C4-2B (cell line): ENCODE results near the gene TM2D3.

Source experiments
- ZFX ChIP-seq: fragments of 450-650 bp; IDR thresholded peaks from 2 replicates; pipeline ENCODE4 v1.6.1; 2017
- TF ChIP-seq, protein P1 (sequence below): fragments of 450-650 bp; conservative IDR thresholded peaks from 2 replicates; pipeline ENCODE4 v1.5.1; 2017; ENCODE audit warnings: mild to moderate bottlenecking

DNA sequence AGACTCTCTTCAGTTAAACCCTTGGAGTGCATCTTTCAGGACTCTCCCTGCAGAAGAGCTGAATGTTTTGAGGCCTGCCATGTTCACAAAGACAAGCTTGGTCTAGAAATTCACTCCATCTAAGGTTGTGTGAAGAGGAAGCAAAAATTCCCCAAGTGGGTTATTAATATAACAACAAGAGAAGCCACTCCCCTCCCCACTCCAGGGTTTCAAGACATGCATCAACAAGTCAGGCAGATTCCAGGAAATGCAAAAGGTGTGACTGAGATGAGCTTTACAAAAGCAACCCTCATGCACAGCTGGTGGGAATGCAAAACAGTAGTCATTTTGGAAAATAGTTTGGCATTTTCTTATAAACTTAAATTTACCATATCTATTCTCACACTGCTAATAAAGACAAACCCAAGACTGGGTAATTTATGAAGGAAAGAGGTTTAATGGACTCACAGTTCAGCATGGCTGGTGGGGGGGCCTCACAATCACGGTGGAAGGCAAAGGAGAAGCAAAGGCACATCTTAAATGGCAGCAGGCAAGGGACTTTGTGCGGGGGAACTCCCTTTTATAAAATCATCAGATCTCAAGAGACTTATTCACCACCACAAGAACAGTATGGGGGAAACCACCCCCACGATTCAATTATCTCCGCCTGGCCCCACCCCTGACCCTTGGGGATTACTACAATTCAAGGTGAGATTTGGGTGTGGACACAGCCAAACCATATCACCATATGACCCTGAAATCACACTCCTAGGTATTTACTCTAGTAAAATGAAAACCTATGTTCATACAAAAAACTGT lies 40.8 kb upstream of the TM2D3 start:
- TF ChIP-seq, protein P1, sequence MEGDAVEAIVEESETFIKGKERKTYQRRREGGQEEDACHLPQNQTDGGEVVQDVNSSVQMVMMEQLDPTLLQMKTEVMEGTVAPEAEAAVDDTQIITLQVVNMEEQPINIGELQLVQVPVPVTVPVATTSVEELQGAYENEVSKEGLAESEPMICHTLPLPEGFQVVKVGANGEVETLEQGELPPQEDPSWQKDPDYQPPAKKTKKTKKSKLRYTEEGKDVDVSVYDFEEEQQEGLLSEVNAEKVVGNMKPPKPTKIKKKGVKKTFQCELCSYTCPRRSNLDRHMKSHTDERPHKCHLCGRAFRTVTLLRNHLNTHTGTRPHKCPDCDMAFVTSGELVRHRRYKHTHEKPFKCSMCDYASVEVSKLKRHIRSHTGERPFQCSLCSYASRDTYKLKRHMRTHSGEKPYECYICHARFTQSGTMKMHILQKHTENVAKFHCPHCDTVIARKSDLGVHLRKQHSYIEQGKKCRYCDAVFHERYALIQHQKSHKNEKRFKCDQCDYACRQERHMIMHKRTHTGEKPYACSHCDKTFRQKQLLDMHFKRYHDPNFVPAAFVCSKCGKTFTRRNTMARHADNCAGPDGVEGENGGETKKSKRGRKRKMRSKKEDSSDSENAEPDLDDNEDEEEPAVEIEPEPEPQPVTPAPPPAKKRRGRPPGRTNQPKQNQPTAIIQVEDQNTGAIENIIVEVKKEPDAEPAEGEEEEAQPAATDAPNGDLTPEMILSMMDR: no peak
- no peak for TF ChIP-seq ZFX
